BE2C (cell line): ENCODE results near the gene SLC37A1.

Experiments
- DNase-seq: peaks from one replicate; pipeline ENCODE4 v3.0.0-alpha.2; 2020
- H3K27me3 ChIP-seq: fragments of 250-450 bp; sonication (Bioruptor Pico); 2 replicates; pipeline ENCODE4 v1.5.1; 2020; ENCODE audit warnings: mild to moderate bottlenecking
- H3K36me3 ChIP-seq: fragments of 250-450 bp; sonication (Bioruptor Pico); 2 replicates; pipeline ENCODE4 v1.5.1; 2020; ENCODE audit warnings: mild to moderate bottlenecking
- H3K4me1 ChIP-seq: fragments of 250-450 bp; sonication (Bioruptor Pico); 2 replicates; pipeline ENCODE4 v1.5.1; 2020
- H3K4me3 ChIP-seq: 2 replicates; pipeline ENCODE4 v1.5.1; 2011; ENCODE audit warnings: low read depth, low read length
- H3K9me3 ChIP-seq: fragments of 250-450 bp; sonication (Bioruptor Pico); 2 replicates; pipeline ENCODE4 v1.5.1; 2020
- TF ChIP-seq, protein P1 (sequence below): IDR thresholded peaks from 2 replicates; pipeline ENCODE4 v1.5.1; 2012; ENCODE audit warnings: mild to moderate bottlenecking, low read depth, low read length

Gene SLC37A1

DNA sequence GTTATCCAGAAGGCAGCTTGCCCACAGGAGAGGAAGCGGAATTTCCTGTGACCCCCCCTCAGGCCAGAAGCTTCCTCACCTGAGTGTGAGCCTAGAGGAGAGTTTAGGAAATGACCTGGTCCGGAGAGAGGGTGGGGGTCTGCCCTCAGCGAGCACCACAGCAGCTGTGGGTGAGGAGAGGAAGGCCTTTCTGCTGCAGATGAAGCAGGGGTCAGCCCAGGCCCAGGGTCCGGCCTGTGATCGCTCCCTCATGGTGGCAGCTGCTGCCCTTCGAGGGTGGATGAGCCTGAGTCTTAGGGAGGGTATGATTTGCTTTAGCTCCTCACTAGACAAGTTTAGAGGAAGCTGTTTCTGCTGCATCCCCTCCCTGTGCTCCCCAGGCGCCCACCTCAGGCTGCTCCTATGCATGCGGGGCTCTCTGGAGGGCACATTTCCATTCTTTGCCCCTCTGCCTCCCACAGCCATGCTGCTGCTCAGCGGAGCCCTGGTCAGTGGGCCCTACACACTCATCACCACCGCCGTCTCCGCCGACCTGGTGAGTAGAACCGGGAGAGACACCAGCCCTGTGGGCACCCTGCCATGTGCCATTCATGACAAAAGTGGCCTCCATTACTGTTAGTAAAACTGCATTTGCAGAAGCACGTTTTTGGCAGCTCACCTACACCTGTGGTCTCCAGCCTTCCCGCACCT, 53.0 kb downstream of the SLC37A1 start:
- Histone ChIP-seq H3K27me3 (no peaks in the 10 kb centered on the region), H3K4me3 (no peak overlapping the region), H3K4me1 (peaks cover 8% of the 10 kb centered on the region; the same call in 1 of the 2 replicates), H3K9me3 (no peaks in the 10 kb centered on the region), H3K36me3 (no peaks in the 10 kb centered on the region)
- DNase-seq = no peak
- TF ChIP-seq, protein P1, sequence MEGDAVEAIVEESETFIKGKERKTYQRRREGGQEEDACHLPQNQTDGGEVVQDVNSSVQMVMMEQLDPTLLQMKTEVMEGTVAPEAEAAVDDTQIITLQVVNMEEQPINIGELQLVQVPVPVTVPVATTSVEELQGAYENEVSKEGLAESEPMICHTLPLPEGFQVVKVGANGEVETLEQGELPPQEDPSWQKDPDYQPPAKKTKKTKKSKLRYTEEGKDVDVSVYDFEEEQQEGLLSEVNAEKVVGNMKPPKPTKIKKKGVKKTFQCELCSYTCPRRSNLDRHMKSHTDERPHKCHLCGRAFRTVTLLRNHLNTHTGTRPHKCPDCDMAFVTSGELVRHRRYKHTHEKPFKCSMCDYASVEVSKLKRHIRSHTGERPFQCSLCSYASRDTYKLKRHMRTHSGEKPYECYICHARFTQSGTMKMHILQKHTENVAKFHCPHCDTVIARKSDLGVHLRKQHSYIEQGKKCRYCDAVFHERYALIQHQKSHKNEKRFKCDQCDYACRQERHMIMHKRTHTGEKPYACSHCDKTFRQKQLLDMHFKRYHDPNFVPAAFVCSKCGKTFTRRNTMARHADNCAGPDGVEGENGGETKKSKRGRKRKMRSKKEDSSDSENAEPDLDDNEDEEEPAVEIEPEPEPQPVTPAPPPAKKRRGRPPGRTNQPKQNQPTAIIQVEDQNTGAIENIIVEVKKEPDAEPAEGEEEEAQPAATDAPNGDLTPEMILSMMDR = no peak

DNA sequence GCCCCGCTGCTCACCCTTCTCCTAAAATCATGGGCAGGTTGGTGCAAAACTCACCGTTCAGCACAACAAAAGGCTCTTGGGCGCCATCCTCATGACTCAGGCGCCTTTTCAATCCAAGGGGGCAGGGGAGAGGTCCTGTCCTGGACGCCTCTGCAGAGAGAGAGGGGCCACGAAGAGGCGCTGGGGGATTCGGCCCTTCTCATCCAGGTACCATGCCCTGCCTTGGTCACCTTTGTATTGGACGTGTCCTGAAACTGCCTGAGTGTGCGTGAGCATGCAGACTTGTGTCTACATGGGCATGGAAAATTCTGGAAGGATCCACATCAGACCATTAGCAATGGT, 53.5 kb downstream of the SLC37A1 start:
- no peaks in the 10 kb centered on the region for H3K9me3 ChIP-seq
- H3K4me3 ChIP-seq = no peak overlapping the region
- TF ChIP-seq, protein P1 = no peak
- no peaks in the 10 kb centered on the region for H3K36me3 ChIP-seq
- peaks cover 8% of the 10 kb centered on the region; the same call in 1 of the 2 replicates for H3K4me1 ChIP-seq
- H3K27me3 ChIP-seq = no peaks in the 10 kb centered on the region
- DNase-seq = no peak

DNA sequence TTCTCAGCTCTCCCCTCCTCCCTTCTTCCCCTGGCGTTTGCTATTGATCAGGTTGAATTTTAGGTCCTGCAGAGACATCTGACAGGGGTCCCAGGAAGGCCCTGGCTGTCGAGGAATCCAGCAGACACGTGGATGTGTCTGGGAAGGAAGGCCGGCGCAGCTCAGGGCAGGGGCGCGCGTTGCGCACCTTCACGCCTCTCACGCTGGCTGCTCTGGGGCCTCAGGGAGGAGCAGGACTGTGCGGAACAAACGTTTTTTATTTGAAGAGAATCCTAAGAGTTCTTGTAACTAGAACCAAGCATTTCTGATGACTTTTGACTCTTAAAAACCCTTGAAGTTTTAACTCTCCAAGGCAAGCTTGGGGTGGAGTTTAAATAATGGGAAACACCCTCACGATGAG, 54.2 kb downstream of the SLC37A1 start:
- H3K27me3 ChIP-seq = no peaks in the 10 kb centered on the region
- no peaks in the 10 kb centered on the region for H3K9me3 ChIP-seq
- TF ChIP-seq, protein P1 = no peak
- H3K36me3 ChIP-seq = no peaks in the 10 kb centered on the region
- no peak for DNase-seq
- H3K4me3 ChIP-seq = no peak overlapping the region
- peaks cover 8% of the 10 kb centered on the region; the same call in 1 of the 2 replicates for H3K4me1 ChIP-seq

DNA sequence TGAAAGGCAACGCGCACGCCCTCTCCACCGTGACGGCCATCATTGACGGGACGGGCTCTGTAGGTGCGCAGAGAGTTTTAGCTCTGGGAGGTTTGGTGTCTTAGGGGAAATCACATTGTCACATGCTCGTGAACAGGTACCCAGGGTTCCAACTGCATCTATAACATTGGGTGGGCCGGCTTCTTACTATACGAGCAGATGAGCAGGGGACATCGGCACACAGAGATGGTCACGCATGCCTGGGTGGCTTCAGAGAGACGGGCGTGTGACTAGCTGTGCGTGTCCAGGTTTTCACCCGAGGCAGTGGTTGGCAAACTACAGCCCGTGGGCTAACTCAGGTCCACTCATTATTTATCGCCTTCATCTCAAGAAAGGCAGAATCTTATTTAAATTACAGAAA, 54.7 kb downstream of the SLC37A1 start:
- TF ChIP-seq, protein P1 = no peak
- Histone ChIP-seq H3K4me3 (no peak overlapping the region), H3K27me3 (no peaks in the 10 kb centered on the region), H3K9me3 (no peaks in the 10 kb centered on the region), H3K36me3 (no peaks in the 10 kb centered on the region), H3K4me1 (peaks cover 8% of the 10 kb centered on the region; the same call in 1 of the 2 replicates)
- DNase-seq = no peak

DNA sequence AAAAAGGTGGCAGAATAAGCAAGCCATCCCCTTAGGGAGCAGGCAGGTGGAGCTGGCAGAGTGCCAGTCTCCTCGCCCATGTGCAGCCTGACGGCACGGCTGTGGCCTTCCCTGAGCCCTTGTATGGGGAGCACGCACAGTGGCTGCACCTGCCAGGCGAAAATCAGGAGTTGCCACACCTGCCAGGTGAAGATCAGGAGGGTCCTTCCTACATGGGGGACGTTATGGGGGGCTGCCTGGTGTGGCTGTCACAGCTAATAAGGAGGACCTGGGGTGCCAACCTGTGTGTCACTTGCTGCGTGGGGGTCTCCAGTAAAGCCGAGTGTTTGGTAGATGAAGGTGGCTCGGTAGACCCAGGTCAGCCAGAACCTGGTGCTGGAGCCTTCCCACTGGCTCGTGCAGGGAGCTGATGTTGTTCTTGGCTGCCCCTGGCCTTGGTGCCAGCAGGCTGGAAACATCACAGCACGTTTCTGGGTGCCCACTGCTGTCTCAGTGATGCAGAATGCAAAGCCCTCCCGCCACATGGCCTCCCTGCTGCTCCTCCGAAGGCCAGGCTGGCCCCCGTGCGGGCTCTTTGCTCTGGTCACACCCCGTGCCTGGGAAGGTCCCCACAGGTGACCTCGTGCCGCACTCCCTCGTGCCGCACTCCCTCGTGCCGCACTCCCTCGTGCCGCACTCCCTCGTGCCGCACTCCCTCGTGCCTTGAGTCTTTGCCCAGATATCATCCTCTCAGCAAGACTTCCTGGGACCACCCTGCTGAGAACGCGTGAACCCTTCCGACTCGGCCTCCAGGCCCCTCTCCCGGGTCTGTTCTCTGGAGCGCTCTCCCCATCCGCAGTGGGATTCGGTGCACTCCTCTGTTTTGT, 55.4 kb downstream of the SLC37A1 start:
- H3K9me3 ChIP-seq = no peaks in the 10 kb centered on the region
- H3K27me3 ChIP-seq = no peaks in the 10 kb centered on the region
- no peak for DNase-seq
- peaks cover 8% of the 10 kb centered on the region; the same call in 1 of the 2 replicates for H3K4me1 ChIP-seq
- TF ChIP-seq, protein P1 = no peak
- no peaks in the 10 kb centered on the region for H3K36me3 ChIP-seq
- H3K4me3 ChIP-seq = no peak overlapping the region
